K562 (cell line): ENCODE results near the gene GPR85. TPM values are rescaled to one million over a fixed set of nuclear protein-coding genes. Genes with fewer than 3 reads are reported as not detected.

Source experiments
- ATAC-seq: fragments of 200-7000 bp; cut with Tn5 transposase; 3 replicates; pipeline ENCODE4 v1.9.1; 2020; ENCODE audit warnings: moderate library complexity
- BruUV-seq: library from RNA; stranded (reverse); fragments of 400-500 nt; replicated peaks from 2 replicates; lab custom pipeline; 2021; lab: Mats Ljungman, UMichigan
- CTCF ChIA-PET: fragments of 300-600 bp; formaldehyde crosslinking; extraction: SDS; loops from one replicate; lab custom pipeline; 2021; ENCODE audit warnings: low intra/inter-chr PET ratio; lab: Yijun Ruan, JAX
- POLR2A ChIA-PET: fragments of 300-600, 350-650 bp; sonication (Branson Sonifier 250); formaldehyde crosslinking; extraction: SDS; loops from one replicate; lab custom pipeline; 2021; ENCODE audit warnings: antibody characterized with exemption, inconsistent platforms; lab: Yijun Ruan, JAX
- DNase-seq, 4 experiments: peaks; one replicate each; pipeline versions ENCODE4 v3.0.0 to v3.0.0-alpha.2; 2011 to 2018; ENCODE audit warnings: low spot score in 3 of 4, mixed read lengths in 3 of 4; ENCODE audit errors: extremely low read depth in 1 of 4
- FAIRE-seq: peaks from 2 replicates; lab custom pipeline; 2011; peaks lifted over from hg19 to GRCh38; lab: Jason Lieb, UNC
- H2AFZ ChIP-seq: 2 replicates; pipeline ENCODE4 v1.6.0; 2011; ENCODE audit warnings: low read depth, low read length, control low read depth, inconsistent platforms
- H3K27ac ChIP-seq: fragments of 200-600 bp; 3 replicates; pipeline ENCODE4 v1.8.0; 2011; ENCODE audit warnings: low read depth, mild to moderate bottlenecking, control low read depth, inconsistent platforms, low read length, moderate library complexity, mixed read lengths; ENCODE audit errors: extremely low read depth
- H3K27me3 ChIP-seq, 2 experiments: fragments of 300-600 bp in 1 of 2; 2 replicates in 1 of 2; 3 replicates in 1 of 2; pipeline versions ENCODE4 v1.6.0 to v1.8.0; 2011; ENCODE audit warnings: inconsistent platforms in 2 of 2, low read length in 2 of 2, mild to moderate bottlenecking in 1 of 2, mixed read lengths in 1 of 2, moderate library complexity in 1 of 2; ENCODE audit not compliant: control insufficient read depth in 2 of 2, insufficient read depth in 2 of 2
- H3K36me3 ChIP-seq: fragments of 300-600 bp; 3 replicates; pipeline ENCODE4 v1.8.0; 2011; ENCODE audit warnings: mild to moderate bottlenecking, low read length, inconsistent platforms; ENCODE audit not compliant: control insufficient read depth, insufficient read depth
- H3K4me1 ChIP-seq, 2 experiments: fragments of 200-600 bp in 1 of 2; replicated peaks in 1 of 2; 2 replicates in 1 of 2; 3 replicates in 1 of 2; pipeline versions ENCODE4 v1.5.1 to v1.8.0; 2011; ENCODE audit warnings: inconsistent platforms in 2 of 2, low read length in 2 of 2, mild to moderate bottlenecking in 1 of 2, mixed read lengths in 1 of 2, moderate library complexity in 1 of 2; ENCODE audit not compliant: control insufficient read depth in 2 of 2, insufficient read depth in 2 of 2
- H3K4me2 ChIP-seq: 2 replicates; pipeline ENCODE4 v1.6.1; 2011; ENCODE audit warnings: low read length, control low read depth, inconsistent platforms, mixed read lengths; ENCODE audit not compliant: insufficient read depth
- H3K4me3 ChIP-seq: fragments of 200-600 bp; sonication (generic), shearing (Covaris generic); 2 replicates; pipeline ENCODE4 v1.5.1; 2016; ENCODE audit warnings: control low read depth, inconsistent platforms
- H3K79me2 ChIP-seq: fragments of 200-600 bp; 3 replicates; pipeline ENCODE4 v1.8.0; 2011; ENCODE audit warnings: low read length, inconsistent platforms; ENCODE audit not compliant: control insufficient read depth, insufficient read depth
- H3K9ac ChIP-seq, 2 experiments: 2 replicates each; pipeline versions ENCODE4 v1.6.0 to v1.6.1; 2011; ENCODE audit warnings: low read depth in 2 of 2, low read length in 2 of 2, control low read depth in 1 of 2, inconsistent platforms in 1 of 2, mild to moderate bottlenecking in 1 of 2, mixed read lengths in 1 of 2; ENCODE audit not compliant: insufficient read depth in 1 of 2
- H3K9me1 ChIP-seq: one replicate; pipeline ENCODE4 v1.6.0; 2011; ENCODE audit warnings: inconsistent platforms, mild to moderate bottlenecking, low read length, moderate library complexity; ENCODE audit not compliant: control insufficient read depth, insufficient read depth
- H3K9me3 ChIP-seq: replicated peaks from 2 replicates; pipeline ENCODE4 v1.5.1; 2011; ENCODE audit warnings: low read depth, low read length, inconsistent platforms; ENCODE audit not compliant: control insufficient read depth, insufficient read depth
- H4K20me1 ChIP-seq: replicated peaks from 2 replicates; pipeline ENCODE4 v1.6.1; 2011; ENCODE audit warnings: low read length, inconsistent platforms, mixed read lengths; ENCODE audit not compliant: control insufficient read depth, insufficient read depth
- ATF3 ChIP-seq, 2 experiments: fragments of 450-650 bp in 1 of 2; sonication (generic) in 1 of 2; formaldehyde crosslinking in 1 of 2; IDR thresholded peaks in 1 of 2; conservative IDR thresholded peaks in 1 of 2; 2 replicates each; pipeline versions ENCODE4 v1.6.1 to v1.8.1; 2016 to 2023; ENCODE audit warnings: mild to moderate bottlenecking in 2 of 2, moderate library complexity in 2 of 2, inconsistent platforms in 1 of 2, missing genetic modification reagents in 1 of 2
- FOXK2 ChIP-seq, 2 experiments: fragments of 450-650 bp; IDR thresholded peaks in 1 of 2; conservative IDR thresholded peaks in 1 of 2; 2 replicates each; pipeline ENCODE4 v1.6.1; 2016; ENCODE audit warnings: low read depth in 2 of 2, mild to moderate bottlenecking in 1 of 2
- L3MBTL2 ChIP-seq: fragments of 450-650 bp; IDR thresholded peaks from 2 replicates; pipeline ENCODE4 v1.6.1; 2016; ENCODE audit warnings: mild to moderate bottlenecking, moderate library complexity
- NFE2 ChIP-seq: IDR thresholded peaks from 2 replicates; pipeline ENCODE4 v1.6.1; 2014; ENCODE audit warnings: antibody characterized with exemption, low read depth
- PTTG1 ChIP-seq: fragments of 450-650 bp; IDR thresholded peaks from 2 replicates; pipeline ENCODE4 v1.6.1; 2016; ENCODE audit warnings: low read depth, mild to moderate bottlenecking, missing genetic modification characterization, missing compliant biosample characterization
- PURB ChIP-seq: sonication (generic); formaldehyde crosslinking; IDR thresholded peaks from 2 replicates; pipeline ENCODE4 v1.9.0; 2021; ENCODE audit warnings: low read depth, mild to moderate bottlenecking, missing genetic modification reagents
- RAD51 ChIP-seq: fragments of 450-650 bp; IDR thresholded peaks from 2 replicates; pipeline ENCODE4 v1.7.1; 2016; ENCODE audit warnings: low read depth, mild to moderate bottlenecking, borderline replicate concordance
- XRCC5 ChIP-seq: fragments of 200-400 bp; formaldehyde crosslinking; IDR thresholded peaks from 2 replicates; pipeline ENCODE4 v1.6.1; 2017; ENCODE audit warnings: low read depth, mild to moderate bottlenecking, low read length
- ZBTB7A ChIP-seq: IDR thresholded peaks from 2 replicates; pipeline ENCODE4 v1.6.1; 2011; ENCODE audit warnings: low read depth, mild to moderate bottlenecking, low read length, moderate library complexity, borderline replicate concordance; ENCODE audit not compliant: control insufficient read depth
- ZNF24 ChIP-seq: fragments of 450-650 bp; IDR thresholded peaks from 2 replicates; pipeline ENCODE4 v1.6.1; 2016
- ZNF395 ChIP-seq: fragments of 200-800 bp; sonication (Bioruptor generic); IDR thresholded peaks from 2 replicates; pipeline ENCODE4 v1.6.1; 2017; ENCODE audit warnings: missing genetic modification characterization, missing compliant biosample characterization
- WGBS: fragments of 100-300 bp; shearing (Covaris generic); methylation state at CpG from one replicate; pipeline ENCODE4 v1.1.6; 2016; ENCODE audit warnings: low coverage, mixed read lengths; ENCODE audit not compliant: insufficient coverage; ENCODE audit errors: missing lambda C conversion rate; 5-methylcytosine and 5-hydroxymethylcytosine counted together
- in situ Hi-C: fragments of 300-500 bp; cut with MboI; formaldehyde crosslinking; loops from 4 replicates; pipeline ENCODE4 v1.15.0; 2018; ENCODE audit warnings: inconsistent platforms, mixed read lengths
- intact Hi-C: fragments of 100-400 bp; cut with micrococcal nuclease; formaldehyde crosslinking; loops from 2 replicates; pipeline ENCODE4 v1.14.2; 2022
- polyA plus RNA-seq, 8 experiments: library from polyadenylated mRNA; depleted of rRNA in 4 of 8; stranded (reverse) in 5 of 8; unstranded in 3 of 8; fragments of >200 nt; fragmentation: Nextera tagmentation in 2 of 8; fragmentation: Illumina TruSeq in 1 of 8; extraction: Ambion mirVana in 2 of 8; extraction: Trizol in 1 of 8; gene quantifications; 2 replicates each; pipeline versions ENCODE4 v1.2.1 to v1.2.3, GENCODE V29; 2011 to 2014; ENCODE audit warnings: inconsistent platforms in 1 of 8, missing spikeins in 1 of 8
- total RNA-seq, 7 experiments: library from RNA; depleted of rRNA in 6 of 7; stranded (reverse); fragments of >200 nt in 6 of 7; fragmentation: Illumina TruSeq in 2 of 7; extraction: Trizol in 2 of 7; gene quantifications; 2 replicates each; pipeline versions ENCODE4 v1.2.1 to v1.2.3, GENCODE V29; 2011 to 2021; ENCODE audit warnings: low replicate concordance in 1 of 7
- TF ChIP-seq, protein P1 (sequence below): fragments of 450-650 bp; formaldehyde crosslinking; IDR thresholded peaks from 2 replicates; pipeline ENCODE4 v1.4.0; 2022; ENCODE audit warnings: mild to moderate bottlenecking, moderate library complexity

GPR85 gene
- total and polyA plus RNA-seq, 9 of the 15 experiments (the other 6 are each of a cell fraction or from before 2014, with no cell fraction given): 2.9 to 18.2 (median 4.0) TPM

GRCh38 chr7:113076703-113077102 lies 9.9 kb downstream of the GPR85 start:
- intact Hi-C loops (no loop called here), in situ Hi-C loops (no loop called here)
- Histone ChIP-seq H3K4me3 (no peak overlapping the region), H3K27me3 (no peaks in the 10 kb centered on the region), H4K20me1 (no peaks in the 10 kb centered on the region), H2AFZ (peak overlapping the region; percentile 70), H3K4me1 (no peaks in the 10 kb centered on the region; a peak in 1 of 5 replicates), H3K9me1 (no peaks in the 10 kb centered on the region), H3K9me3 (no peaks in the 10 kb centered on the region), H3K9ac (no peak overlapping the region), H3K4me2 (no peak overlapping the region), H3K36me3 (no peaks in the 10 kb centered on the region), H3K27ac (no peak overlapping the region), H3K79me2 (no peaks in the 10 kb centered on the region)
- TF ChIP-seq XRCC5: no peak
- TF ChIP-seq NFE2: peak; percentile 73
- BruUV-seq: no TSS peak
- FAIRE-seq (no peak), DNase-seq (no peak), ATAC-seq (peak; percentile 49; the same call in 1 of the 3 replicates)
- WGBS: 56% methylated on average over 3 of the region's 3 CpGs
- CTCF ChIA-PET: no interaction called here
- POLR2A ChIA-PET: interaction anchor here (0.6 to 1.5 kb wide), 2 partner anchors 10 to 53 kb away, joined by 3 to 5 read pairs; partner anchors contain the start of gene GPR85

DNA sequence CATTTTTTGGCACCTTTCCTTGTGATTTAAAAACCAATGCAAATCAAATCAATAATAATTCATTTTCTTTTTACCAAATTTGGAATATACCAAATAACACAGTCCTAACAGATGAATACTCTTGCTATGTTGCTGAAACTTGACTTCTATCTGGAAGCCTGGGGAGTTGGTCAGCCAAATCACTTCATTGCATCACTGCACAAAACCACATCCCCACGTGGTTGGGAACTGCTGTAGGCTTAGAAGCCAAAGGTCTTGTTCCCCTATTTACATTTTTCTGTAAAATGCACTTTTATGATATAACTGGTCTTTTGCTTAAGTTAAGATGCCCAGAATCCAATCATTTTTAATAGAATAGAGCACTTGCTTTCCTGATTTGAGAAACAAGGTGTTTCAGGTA lies 15.2 kb downstream of the GPR85 start:
- Histone ChIP-seq H3K4me3 (no peak overlapping the region), H3K36me3 (no peaks in the 10 kb centered on the region), H3K9me3 (no peaks in the 10 kb centered on the region), H3K9ac (no peak overlapping the region), H2AFZ (no peak overlapping the region), H3K9me1 (no peaks in the 10 kb centered on the region), H3K79me2 (no peaks in the 10 kb centered on the region), H3K4me1 (no peaks in the 10 kb centered on the region; a peak in 1 of 5 replicates), H3K4me2 (no peak overlapping the region), H4K20me1 (no peaks in the 10 kb centered on the region), H3K27me3 (no peaks in the 10 kb centered on the region), H3K27ac (no peak overlapping the region)
- BruUV-seq: no TSS peak
- FAIRE-seq: no peak
- in situ Hi-C loops (no loop called here), intact Hi-C loops (no loop called here)
- CTCF ChIA-PET: no interaction called here
- DNase-seq: no peak
- WGBS: 0% methylated on average over 1 of the region's 1 CpG
- ATAC-seq: no peak; the same call in 2 of the 3 replicates
- POLR2A ChIA-PET: no interaction called here
- TF ChIP-seq ZNF24: peak; percentile 80; the same call in 1 of the 2 replicates
- TF ChIP-seq, protein P1, sequence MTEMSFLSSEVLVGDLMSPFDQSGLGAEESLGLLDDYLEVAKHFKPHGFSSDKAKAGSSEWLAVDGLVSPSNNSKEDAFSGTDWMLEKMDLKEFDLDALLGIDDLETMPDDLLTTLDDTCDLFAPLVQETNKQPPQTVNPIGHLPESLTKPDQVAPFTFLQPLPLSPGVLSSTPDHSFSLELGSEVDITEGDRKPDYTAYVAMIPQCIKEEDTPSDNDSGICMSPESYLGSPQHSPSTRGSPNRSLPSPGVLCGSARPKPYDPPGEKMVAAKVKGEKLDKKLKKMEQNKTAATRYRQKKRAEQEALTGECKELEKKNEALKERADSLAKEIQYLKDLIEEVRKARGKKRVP (CRISPR knock-in tag): 0 out of 2 replicates have a peak, but pooled peaks have one; percentile 30
- peak; percentile 56 for TF ChIP-seq L3MBTL2
- peak; percentile 59; the same call in 1 of the 2 replicates for TF ChIP-seq ATF3 (IDR thresholded peaks at IDR 0.05)
- no peak for TF ChIP-seq ATF3 (CRISPR knock-in tag; conservative IDR thresholded peaks at IDR 0.05)
- TF ChIP-seq RAD51: peak; percentile 21; the same call in 1 of the 2 replicates
- TF ChIP-seq ZBTB7A: no peak
- no peak for TF ChIP-seq PURB
- no peak for TF ChIP-seq PTTG1 (tag)
- 0 out of 4 replicates have a peak, but pooled peaks of 1 of the 2 experiments have one; percentile 30 for TF ChIP-seq FOXK2 (conservative IDR thresholded peaks at IDR 0.05 in 1 of 2, IDR thresholded peaks at IDR 0.05 in 1 of 2; ENCODE audit: low read depth in 2 of 2)
- 0 out of 2 replicates have a peak, but pooled peaks have one; percentile 32 for TF ChIP-seq ZNF395 (CRISPR knock-in tag)
